Keratinocyte (primary cell): Measurements from ENCODE around the gene RPRD1B. TPM values are rescaled to one million over a fixed set of nuclear protein-coding genes. Genes with fewer than 3 reads are reported as not detected.

Experiments
- DNase-seq: peaks from one replicate; pipeline ENCODE4 v3.0.0-alpha.2; 2011; ENCODE audit warnings: low read depth, missing footprints, low spot score
- FAIRE-seq: peaks from 2 replicates; lab custom pipeline; 2011; peaks lifted over from hg19 to GRCh38; lab: Jason Lieb, UNC
- H2AFZ ChIP-seq: 2 replicates; pipeline ENCODE4 v1.6.0; 2012; ENCODE audit warnings: low read length, control low read depth, inconsistent platforms; ENCODE audit not compliant: control insufficient read depth
- H3K27ac ChIP-seq: 2 replicates; pipeline ENCODE4 v1.5.1; 2011; ENCODE audit warnings: low read length; ENCODE audit not compliant: control insufficient read depth, insufficient read depth
- H3K27me3 ChIP-seq: 3 replicates; pipeline ENCODE4 v1.6.0; 2011; ENCODE audit warnings: low read length; ENCODE audit not compliant: control insufficient read depth, insufficient read depth; ENCODE audit errors: extremely low read depth
- H3K36me3 ChIP-seq, 2 experiments: 2 replicates in 1 of 2; 3 replicates in 1 of 2; pipeline ENCODE4 v1.5.1; 2011; ENCODE audit warnings: low read length in 2 of 2, mild to moderate bottlenecking in 1 of 2; ENCODE audit not compliant: control insufficient read depth in 2 of 2, insufficient read depth in 2 of 2; ENCODE audit errors: extremely low read depth in 1 of 2
- H3K4me1 ChIP-seq: 3 replicates; pipeline ENCODE4 v1.5.1; 2011; ENCODE audit warnings: low read length; ENCODE audit not compliant: control insufficient read depth, insufficient read depth; ENCODE audit errors: extremely low read depth
- H3K4me2 ChIP-seq: 3 replicates; pipeline ENCODE4 v1.6.0; 2011; ENCODE audit warnings: low read depth, low read length; ENCODE audit not compliant: control insufficient read depth, insufficient read depth; ENCODE audit errors: extremely low read depth
- H3K4me3 ChIP-seq, 3 experiments: fragments of 200-600 bp in 1 of 3; sonication (generic) in 1 of 3; 2 replicates in 2 of 3; 3 replicates in 1 of 3; pipeline ENCODE4 v1.5.1; 2011 to 2016; ENCODE audit warnings: low read length in 3 of 3, mild to moderate bottlenecking in 3 of 3, control low read depth in 2 of 3, inconsistent platforms in 1 of 3, low read depth in 1 of 3, mixed read lengths in 1 of 3, mixed run types in 1 of 3, moderate library complexity in 1 of 3; ENCODE audit not compliant: control insufficient read depth in 2 of 3, insufficient read depth in 2 of 3; ENCODE audit errors: extremely low read depth in 1 of 3
- H3K79me2 ChIP-seq: 2 replicates; pipeline ENCODE4 v1.6.0; 2012; ENCODE audit warnings: low read length; ENCODE audit not compliant: control insufficient read depth, insufficient read depth
- H3K9ac ChIP-seq: 3 replicates; pipeline ENCODE4 v1.6.0; 2011; ENCODE audit warnings: low read length; ENCODE audit not compliant: control insufficient read depth, insufficient read depth; ENCODE audit errors: extremely low read depth
- H3K9me1 ChIP-seq: 3 replicates; pipeline ENCODE4 v1.6.0; 2011; ENCODE audit warnings: low read length; ENCODE audit not compliant: control insufficient read depth, insufficient read depth; ENCODE audit errors: extremely low read depth
- H3K9me3 ChIP-seq: 2 replicates; pipeline ENCODE4 v1.5.1; 2012; ENCODE audit warnings: low read depth, low read length; ENCODE audit not compliant: control insufficient read depth
- H4K20me1 ChIP-seq: 3 replicates; pipeline ENCODE4 v1.6.0; 2011; ENCODE audit warnings: low read length; ENCODE audit not compliant: control insufficient read depth, insufficient read depth; ENCODE audit errors: extremely low read depth
- CTCF ChIP-seq, 3 experiments: IDR thresholded peaks in 1 of 3; conservative IDR thresholded peaks in 1 of 3; optimal IDR thresholded peaks in 1 of 3; 2 replicates in 2 of 3; 3 replicates in 1 of 3; pipeline versions ENCODE3 to v1.5.1; 2011; ENCODE audit warnings: low read length in 3 of 3, mild to moderate bottlenecking in 3 of 3, moderate library complexity in 2 of 3, control low read depth in 1 of 3, inconsistent platforms in 1 of 3; ENCODE audit not compliant: insufficient read depth in 2 of 3; ENCODE audit errors: extremely low read depth in 1 of 3
- EZH2 ChIP-seq: IDR thresholded peaks from one replicate; pipeline ENCODE4 v1.6.1; 2012; ENCODE audit warnings: inconsistent platforms, mild to moderate bottlenecking, low read length, moderate library complexity
- dilution Hi-C: fragments of 300-500 bp; cut with MboI; formaldehyde crosslinking; loops from one replicate; pipeline ENCODE4 v1.7.0; 2020; ENCODE audit warnings: low sequenced_read_pairs; ENCODE audit not compliant: extremely low pct_ligation_motif_present
- polyA plus RNA-seq, 5 experiments: library from polyadenylated mRNA; depleted of rRNA in 3 of 5; stranded (reverse) in 3 of 5; stranded (forward) in 1 of 5; unstranded in 1 of 5; fragments of >200 nt; gene quantifications; 1 replicate in 1 of 5; 2 replicates in 3 of 5; 3 replicates in 1 of 5; pipeline versions ENCODE4 v1.2.1 to v1.2.3, GENCODE V29; 2011 to 2012; ENCODE audit warnings: missing spikeins in 2 of 5, low read depth in 1 of 5, low replicate concordance in 1 of 5

RPRD1B gene
- polyA plus RNA-seq, 1 donor (not counting 4 experiments of a cell fraction or from before 2014, with no cell fraction given): 19.9 TPM

GRCh38 chr20:38066969-38067716, 33.6 kb downstream of the RPRD1B start:
- Histone ChIP-seq H3K27me3 (no peaks in the 10 kb centered on the region), H3K27ac (no peak overlapping the region), H3K9me1 (no peaks in the 10 kb centered on the region), H2AFZ (no peak overlapping the region), H4K20me1 (no peaks in the 10 kb centered on the region), H3K9ac (no peak overlapping the region), H3K4me1 (no peaks in the 10 kb centered on the region), H3K4me3 (no peak overlapping the region), H3K79me2 (no peaks in the 10 kb centered on the region), H3K9me3 (no peaks in the 10 kb centered on the region), H3K4me2 (no peak overlapping the region), H3K36me3 (peaks cover 26 to 27% of the 10 kb centered on the region in 2 experiments)
- DNase-seq: no peak
- dilution Hi-C loops: no loop called here
- TF ChIP-seq EZH2 (no peak), CTCF (optimal IDR thresholded peaks at IDR 0.05 in 1 of 3, IDR thresholded peaks at IDR 0.05 in 1 of 3, conservative IDR thresholded peaks at IDR 0.05 in 1 of 3; ENCODE audit: extremely low read depth in 1 of 3, insufficient read depth in 2 of 3, low read length in 3 of 3) (no peak)
- FAIRE-seq: no peak

DNA sequence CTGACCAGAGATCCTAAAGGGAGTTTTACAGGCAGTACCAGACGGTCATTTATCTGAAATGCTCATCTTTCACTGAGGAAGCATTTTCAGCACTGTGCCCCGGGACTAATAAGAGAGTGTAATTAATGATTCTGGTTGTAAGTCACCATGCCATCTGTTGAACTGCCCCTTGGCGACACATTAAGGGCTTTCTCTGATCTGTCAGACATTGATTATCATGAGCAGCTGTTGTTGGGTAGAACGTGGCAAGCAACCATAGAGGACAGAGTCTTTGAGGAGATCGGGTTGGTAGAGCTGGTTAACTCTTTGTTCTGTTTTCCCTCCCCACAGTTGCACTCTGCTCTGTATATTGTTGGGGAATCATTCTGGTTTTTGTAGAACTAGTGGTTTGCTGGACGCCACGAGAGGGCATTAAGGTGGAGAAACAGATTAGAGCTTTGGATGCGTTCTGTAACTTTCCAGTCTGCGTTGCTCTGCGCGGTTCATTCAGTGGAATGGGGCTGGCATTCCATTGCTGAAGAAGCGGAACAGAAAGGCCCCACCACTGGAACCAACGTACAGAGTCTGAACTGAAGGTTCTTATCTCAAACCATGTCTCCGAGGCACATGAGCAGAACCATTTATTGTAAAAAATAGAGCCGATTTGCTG, 34.3 kb downstream of the RPRD1B start:
- Histone ChIP-seq H4K20me1 (no peaks in the 10 kb centered on the region), H3K79me2 (no peaks in the 10 kb centered on the region), H3K4me2 (no peak overlapping the region), H3K4me3 (no peak overlapping the region), H3K9me3 (no peaks in the 10 kb centered on the region), H3K9ac (no peak overlapping the region), H3K9me1 (no peaks in the 10 kb centered on the region), H3K36me3 (peaks cover 26% of the 10 kb centered on the region in 2 experiments), H3K27ac (no peak overlapping the region), H2AFZ (no peak overlapping the region), H3K27me3 (no peaks in the 10 kb centered on the region), H3K4me1 (no peaks in the 10 kb centered on the region)
- FAIRE-seq: no peak
- TF ChIP-seq EZH2 (no peak), CTCF (optimal IDR thresholded peaks at IDR 0.05 in 1 of 3, IDR thresholded peaks at IDR 0.05 in 1 of 3, conservative IDR thresholded peaks at IDR 0.05 in 1 of 3; ENCODE audit: extremely low read depth in 1 of 3, insufficient read depth in 2 of 3, low read length in 3 of 3) (no peak)
- dilution Hi-C loops: no loop called here
- no peak for DNase-seq
